IMR-90 (cell line): ENCODE measurements around the gene LRRC26. TPM values are rescaled to one million over a fixed set of nuclear protein-coding genes. Genes with fewer than 3 reads are reported as not detected.

Experiments used
- ATAC-seq: fragments of 200-7000 bp; cut with Tn5 transposase; 2 replicates; pipeline ENCODE4 v1.9.1; 2020; ENCODE audit warnings: low read depth, mild to moderate bottlenecking, moderate library complexity
- BruUV-seq: library from RNA; stranded (reverse); fragments of 400-500 nt; replicated peaks from 2 replicates; lab custom pipeline; 2021; lab: Mats Ljungman, UMichigan
- CTCF ChIA-PET: fragments of 300-600 bp; formaldehyde crosslinking; extraction: SDS; loops from one replicate; lab custom pipeline; 2021; ENCODE audit warnings: antibody characterized with exemption; lab: Yijun Ruan, JAX
- POLR2A ChIA-PET: fragments of 300-600 bp; sonication (Branson Sonifier 250); formaldehyde crosslinking; loops from one replicate; lab custom pipeline; 2022; ENCODE audit warnings: antibody characterized with exemption; ENCODE audit not compliant: unreplicated experiment; lab: Charles Lee
- DNase-seq: peaks from one replicate; pipeline ENCODE4 v3.0.0; 2013
- H2AFZ ChIP-seq: replicated peaks from 2 replicates; pipeline ENCODE3; 2013; ENCODE audit warnings: low read length, mild to moderate bottlenecking; ENCODE audit not compliant: poor library complexity
- H2AK5ac ChIP-seq: 2 replicates; pipeline ENCODE4 v1.6.1; 2013; ENCODE audit warnings: low read depth, low read length, inconsistent platforms
- H2AK9ac ChIP-seq: replicated peaks from 2 replicates; pipeline ENCODE3; 2013; ENCODE audit warnings: mild to moderate bottlenecking, low read depth, low read length, moderate library complexity; ENCODE audit not compliant: poor library complexity
- H2BK120ac ChIP-seq: 2 replicates; pipeline ENCODE4 v1.6.1; 2013; ENCODE audit warnings: low read depth, low read length, inconsistent platforms
- H2BK15ac ChIP-seq: 3 replicates; pipeline ENCODE4 v1.6.1; 2013; ENCODE audit warnings: low read depth, low read length, inconsistent platforms
- H2BK20ac ChIP-seq: 2 replicates; pipeline ENCODE4 v1.6.1; 2013; ENCODE audit warnings: low read depth, mild to moderate bottlenecking, inconsistent platforms, low read length, moderate library complexity
- H2BK5ac ChIP-seq: 2 replicates; pipeline ENCODE4 v1.6.1; 2013; ENCODE audit warnings: mild to moderate bottlenecking, low read depth, low read length, inconsistent platforms; ENCODE audit not compliant: poor library complexity, severe bottlenecking
- H3K14ac ChIP-seq: replicated peaks from 2 replicates; pipeline ENCODE4 v1.6.1; 2013; ENCODE audit warnings: low read depth, low read length, inconsistent platforms
- H3K18ac ChIP-seq: 2 replicates; pipeline ENCODE4 v1.6.1; 2013; ENCODE audit warnings: low read depth, low read length, control low read depth
- H3K23ac ChIP-seq: 2 replicates; pipeline ENCODE4 v1.6.1; 2013; ENCODE audit warnings: low read depth, low read length, inconsistent platforms
- H3K27ac ChIP-seq: 2 replicates; pipeline ENCODE4 v1.5.1; 2013; ENCODE audit warnings: mild to moderate bottlenecking, control low read depth, low read length; ENCODE audit not compliant: insufficient read depth
- H3K27me3 ChIP-seq: 2 replicates; pipeline ENCODE4 v1.6.1; 2013; ENCODE audit warnings: low read length; ENCODE audit not compliant: control insufficient read depth, insufficient read depth
- H3K36me3 ChIP-seq: 2 replicates; pipeline ENCODE4 v1.6.1; 2013; ENCODE audit warnings: low read length, mixed read lengths; ENCODE audit not compliant: control insufficient read depth, insufficient read depth
- H3K4ac ChIP-seq: 2 replicates; pipeline ENCODE4 v1.6.1; 2013; ENCODE audit warnings: low read depth, low read length, inconsistent platforms
- H3K4me1 ChIP-seq: 2 replicates; pipeline ENCODE4 v1.6.1; 2013; ENCODE audit warnings: low read length, mixed read lengths; ENCODE audit not compliant: control insufficient read depth, insufficient read depth
- H3K4me2 ChIP-seq: 2 replicates; pipeline ENCODE4 v1.6.1; 2013; ENCODE audit warnings: low read depth, mild to moderate bottlenecking, control low read depth, low read length, moderate library complexity
- H3K4me3 ChIP-seq: 2 replicates; pipeline ENCODE4 v1.5.1; 2013; ENCODE audit warnings: low read depth, mild to moderate bottlenecking, control low read depth, low read length, moderate library complexity; ENCODE audit not compliant: insufficient read depth
- H3K56ac ChIP-seq: 2 replicates; pipeline ENCODE4 v1.6.1; 2013; ENCODE audit warnings: low read length, inconsistent platforms; ENCODE audit not compliant: insufficient read depth; ENCODE audit errors: extremely low read depth
- H3K79me1 ChIP-seq, 2 experiments: 2 replicates each; pipeline ENCODE4 v1.6.1; 2013; ENCODE audit warnings: low read length in 2 of 2, inconsistent platforms in 1 of 2, low read depth in 1 of 2
- H3K9ac ChIP-seq: 2 replicates; pipeline ENCODE4 v1.6.1; 2013; ENCODE audit warnings: low read depth, low read length, control low read depth
- H3K9me1 ChIP-seq: 2 replicates; pipeline ENCODE4 v1.6.1; 2013; ENCODE audit warnings: low read length, inconsistent platforms; ENCODE audit not compliant: insufficient read depth
- H3K9me3 ChIP-seq: 2 replicates; pipeline ENCODE4 v1.6.1; 2013; ENCODE audit warnings: low read length; ENCODE audit not compliant: control insufficient read depth, insufficient read depth
- H4K20me1 ChIP-seq: 2 replicates; pipeline ENCODE4 v1.6.1; 2013; ENCODE audit warnings: low read length, inconsistent platforms; ENCODE audit not compliant: insufficient read depth
- H4K5ac ChIP-seq: 2 replicates; pipeline ENCODE4 v1.6.1; 2013; ENCODE audit warnings: mild to moderate bottlenecking, low read depth, low read length, control low read depth
- H4K8ac ChIP-seq, 2 experiments: 2 replicates each; pipeline ENCODE4 v1.6.1; 2013; ENCODE audit warnings: low read depth in 2 of 2, low read length in 2 of 2, control low read depth in 1 of 2, inconsistent platforms in 1 of 2
- H4K91ac ChIP-seq: 2 replicates; pipeline ENCODE4 v1.6.1; 2013; ENCODE audit warnings: low read depth, low read length, inconsistent platforms; ENCODE audit not compliant: insufficient read depth
- BHLHE40 ChIP-seq: fragments of 150-350 bp; IDR thresholded peaks from 2 replicates; pipeline ENCODE4 v1.6.1; 2016; ENCODE audit warnings: mild to moderate bottlenecking, low read depth, low read length
- CEBPB ChIP-seq: IDR thresholded peaks from 2 replicates; pipeline ENCODE4 v1.6.1; 2012; ENCODE audit warnings: low read depth, low read length, improper control_type of control experiment
- CHD1 ChIP-seq: IDR thresholded peaks from 2 replicates; pipeline ENCODE4 v1.6.1; 2012; ENCODE audit warnings: low read depth, low read length, improper control_type of control experiment
- FOS ChIP-seq: fragments of 150-350 bp; IDR thresholded peaks from 2 replicates; pipeline ENCODE4 v1.6.1; 2016; ENCODE audit warnings: low read depth, low read length
- MAFK ChIP-seq: IDR thresholded peaks from 2 replicates; pipeline ENCODE4 v1.6.1; 2012; ENCODE audit warnings: low read depth, low read length, improper control_type of control experiment
- MAZ ChIP-seq: IDR thresholded peaks from 2 replicates; pipeline ENCODE4 v1.6.1; 2012; ENCODE audit warnings: low read depth, mild to moderate bottlenecking, low read length, improper control_type of control experiment, moderate library complexity, borderline replicate concordance
- MXI1 ChIP-seq: IDR thresholded peaks from 2 replicates; pipeline ENCODE4 v1.6.1; 2012; ENCODE audit warnings: low read depth, mild to moderate bottlenecking, low read length, moderate library complexity, borderline replicate concordance
- NFE2L2 ChIP-seq: fragments of 150-350 bp; IDR thresholded peaks from 2 replicates; pipeline ENCODE4 v1.6.1; 2016; ENCODE audit warnings: low read depth, mild to moderate bottlenecking, low read length
- POLR2A ChIP-seq: IDR thresholded peaks from 2 replicates; pipeline ENCODE4 v1.6.1; 2012; ENCODE audit warnings: mild to moderate bottlenecking, low read depth, low read length
- RAD21 ChIP-seq: IDR thresholded peaks from 2 replicates; pipeline ENCODE4 v1.6.1; 2012; ENCODE audit warnings: low read length, improper control_type of control experiment
- RCOR1 ChIP-seq: IDR thresholded peaks from 2 replicates; pipeline ENCODE4 v1.6.1; 2012; ENCODE audit warnings: mild to moderate bottlenecking, low read length, improper control_type of control experiment; ENCODE audit not compliant: insufficient replicate concordance
- RFX5 ChIP-seq: IDR thresholded peaks from 2 replicates; pipeline ENCODE4 v1.8.0; 2012; ENCODE audit warnings: low read depth, mild to moderate bottlenecking, low read length, moderate library complexity
- SMC3 ChIP-seq: fragments of 150-350 bp; IDR thresholded peaks from 2 replicates; pipeline ENCODE4 v1.6.1; 2016; ENCODE audit warnings: low read depth, mild to moderate bottlenecking, antibody characterized with exemption, low read length, moderate library complexity
- WGBS, 2 experiments: methylation state at CpG; one replicate each; pipeline versions ENCODE4 v1.1.5 to v1.1.7; 2013; ENCODE audit warnings: missing lambda C conversion rate in 2 of 2; ENCODE audit not compliant: insufficient read length in 1 of 2; ENCODE audit errors: extremely low coverage in 2 of 2; 5-methylcytosine and 5-hydroxymethylcytosine counted together
- dilution Hi-C: fragments of 300-500 bp; cut with HindIII; formaldehyde crosslinking; loops from one replicate; pipeline ENCODE4 v1.14.3; 2018; ENCODE audit warnings: low sequenced_read_pairs; ENCODE audit not compliant: unreplicated experiment
- in situ Hi-C: fragments of 300-500 bp; cut with MboI; formaldehyde crosslinking; loops from 3 replicates; pipeline ENCODE4 v1.14.3; 2019; ENCODE audit warnings: low sequenced_read_pairs, inconsistent platforms, mixed read lengths
- intact Hi-C: fragments of 100-400 bp; cut with micrococcal nuclease; formaldehyde crosslinking; loops from 2 replicates; pipeline ENCODE4 v1.10.0; 2022
- polyA plus RNA-seq, 3 experiments: library from polyadenylated mRNA; depleted of rRNA; stranded (reverse); fragments of >200 nt; gene quantifications; 2 replicates each; pipeline ENCODE4 v1.2.3, GENCODE V29; 2012; ENCODE audit warnings: low replicate concordance in 1 of 3
- total RNA-seq: library from RNA; depleted of rRNA; stranded (reverse); fragments of >200 nt; gene quantifications from 2 replicates; pipeline ENCODE4 v1.2.3, GENCODE V29; 2012
- TF ChIP-seq, protein P1 (sequence below): fragments of 150-350 bp; IDR thresholded peaks from 2 replicates; pipeline ENCODE4 v1.6.1; 2017; ENCODE audit warnings: mild to moderate bottlenecking, antibody characterized with exemption, low read length, low read depth
- TF ChIP-seq, protein P2 (sequence below): fragments of 150-350 bp; IDR thresholded peaks from 2 replicates; pipeline ENCODE4 v1.6.1; 2016; ENCODE audit warnings: low read depth, mild to moderate bottlenecking, low read length, moderate library complexity, borderline replicate concordance
- TF ChIP-seq, protein P3 (sequence below): conservative IDR thresholded peaks from 2 replicates; pipeline ENCODE4 v1.5.1; 2012; ENCODE audit warnings: mild to moderate bottlenecking, low read depth, low read length, improper control_type of control experiment

Gene LRRC26
- total and polyA plus RNA-seq, 2 of the 4 experiments (the other 2 are of a cell fraction), result not detected

DNA sequence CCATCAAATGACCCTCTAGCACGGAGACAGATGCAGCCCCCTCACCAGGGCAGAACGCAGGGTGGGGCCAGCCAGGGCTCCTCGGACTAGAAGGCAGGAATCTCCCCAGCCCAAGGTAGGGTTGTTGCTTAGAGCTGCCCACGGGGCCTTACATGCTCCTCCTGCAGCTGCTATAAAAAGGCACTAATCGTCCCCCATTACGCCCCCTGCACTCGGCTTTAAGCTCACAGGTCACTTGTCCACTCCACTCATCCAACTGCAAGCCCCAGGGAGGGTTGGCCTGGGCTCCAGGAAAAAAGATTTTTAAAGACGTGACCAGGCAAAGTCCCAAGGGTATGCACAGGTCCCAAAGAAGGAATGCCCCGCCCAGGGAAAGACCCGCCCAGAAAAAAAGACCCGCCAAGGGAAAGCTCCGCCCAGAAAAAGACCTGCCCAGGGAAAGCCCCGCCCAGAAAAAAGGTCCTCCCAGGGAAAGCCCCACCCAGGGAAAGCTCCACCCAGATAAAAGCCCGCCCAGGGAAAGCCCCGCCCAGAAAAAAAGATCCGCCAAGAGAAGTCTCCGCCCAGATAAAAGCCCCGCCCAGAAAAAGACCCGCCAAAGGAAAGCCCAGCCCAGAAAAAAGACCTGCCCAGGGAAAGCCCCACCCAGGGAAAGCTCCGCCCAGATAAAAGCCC lies 19.8 kb downstream of the LRRC26 start:
- Histone ChIP-seq H3K4me3 (no peak overlapping the region), H2AK9ac (no peak overlapping the region), H3K18ac (no peak overlapping the region), H4K5ac (no peak overlapping the region), H3K79me1 (no peaks in the 10 kb centered on the region), H2BK20ac (no peak overlapping the region), H3K14ac (no peak overlapping the region), H3K27ac (no peak overlapping the region), H2BK15ac (no peak overlapping the region), H2BK5ac (no peak overlapping the region), H3K27me3 (peaks cover 8% of the 10 kb centered on the region), H2AFZ (no peak overlapping the region), H3K36me3 (no peaks in the 10 kb centered on the region), H4K91ac (no peak overlapping the region), H4K20me1 (no peaks in the 10 kb centered on the region), H3K9ac (no peak overlapping the region), H2AK5ac (no peak overlapping the region), H3K4me1 (no peaks in the 10 kb centered on the region), H3K4me2 (no peak overlapping the region), H3K9me3 (no peaks in the 10 kb centered on the region), H3K9me1 (peaks cover 12% of the 10 kb centered on the region), H3K4ac (no peak overlapping the region), H3K56ac (no peak overlapping the region), H4K8ac (no peak overlapping the region), H2BK120ac (no peak overlapping the region), H3K23ac (no peak overlapping the region)
- 65% methylated on average over 7 of the region's 20 CpGs; no CpG with 5 or more reads in 1 of the 2 experiments for WGBS, 2 experiments
- ChIA-PET POLR2A (no interaction called here), CTCF (no interaction called here)
- no TSS peak for BruUV-seq
- ATAC-seq (no peak), DNase-seq (no peak)
- intact Hi-C loops (no loop called here), dilution Hi-C loops (no loop called here), in situ Hi-C loops (no loop called here)
- TF ChIP-seq, protein P1, sequence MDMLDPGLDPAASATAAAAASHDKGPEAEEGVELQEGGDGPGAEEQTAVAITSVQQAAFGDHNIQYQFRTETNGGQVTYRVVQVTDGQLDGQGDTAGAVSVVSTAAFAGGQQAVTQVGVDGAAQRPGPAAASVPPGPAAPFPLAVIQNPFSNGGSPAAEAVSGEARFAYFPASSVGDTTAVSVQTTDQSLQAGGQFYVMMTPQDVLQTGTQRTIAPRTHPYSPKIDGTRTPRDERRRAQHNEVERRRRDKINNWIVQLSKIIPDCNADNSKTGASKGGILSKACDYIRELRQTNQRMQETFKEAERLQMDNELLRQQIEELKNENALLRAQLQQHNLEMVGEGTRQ, result no peak
- TF ChIP-seq CHD1, result no peak
- TF ChIP-seq, protein P2, sequence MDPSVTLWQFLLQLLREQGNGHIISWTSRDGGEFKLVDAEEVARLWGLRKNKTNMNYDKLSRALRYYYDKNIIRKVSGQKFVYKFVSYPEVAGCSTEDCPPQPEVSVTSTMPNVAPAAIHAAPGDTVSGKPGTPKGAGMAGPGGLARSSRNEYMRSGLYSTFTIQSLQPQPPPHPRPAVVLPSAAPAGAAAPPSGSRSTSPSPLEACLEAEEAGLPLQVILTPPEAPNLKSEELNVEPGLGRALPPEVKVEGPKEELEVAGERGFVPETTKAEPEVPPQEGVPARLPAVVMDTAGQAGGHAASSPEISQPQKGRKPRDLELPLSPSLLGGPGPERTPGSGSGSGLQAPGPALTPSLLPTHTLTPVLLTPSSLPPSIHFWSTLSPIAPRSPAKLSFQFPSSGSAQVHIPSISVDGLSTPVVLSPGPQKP, result no peak
- no peak for TF ChIP-seq SMC3
- TF ChIP-seq, protein P3, sequence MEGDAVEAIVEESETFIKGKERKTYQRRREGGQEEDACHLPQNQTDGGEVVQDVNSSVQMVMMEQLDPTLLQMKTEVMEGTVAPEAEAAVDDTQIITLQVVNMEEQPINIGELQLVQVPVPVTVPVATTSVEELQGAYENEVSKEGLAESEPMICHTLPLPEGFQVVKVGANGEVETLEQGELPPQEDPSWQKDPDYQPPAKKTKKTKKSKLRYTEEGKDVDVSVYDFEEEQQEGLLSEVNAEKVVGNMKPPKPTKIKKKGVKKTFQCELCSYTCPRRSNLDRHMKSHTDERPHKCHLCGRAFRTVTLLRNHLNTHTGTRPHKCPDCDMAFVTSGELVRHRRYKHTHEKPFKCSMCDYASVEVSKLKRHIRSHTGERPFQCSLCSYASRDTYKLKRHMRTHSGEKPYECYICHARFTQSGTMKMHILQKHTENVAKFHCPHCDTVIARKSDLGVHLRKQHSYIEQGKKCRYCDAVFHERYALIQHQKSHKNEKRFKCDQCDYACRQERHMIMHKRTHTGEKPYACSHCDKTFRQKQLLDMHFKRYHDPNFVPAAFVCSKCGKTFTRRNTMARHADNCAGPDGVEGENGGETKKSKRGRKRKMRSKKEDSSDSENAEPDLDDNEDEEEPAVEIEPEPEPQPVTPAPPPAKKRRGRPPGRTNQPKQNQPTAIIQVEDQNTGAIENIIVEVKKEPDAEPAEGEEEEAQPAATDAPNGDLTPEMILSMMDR, result no peak
- no peak for TF ChIP-seq BHLHE40
- no peak for TF ChIP-seq NFE2L2
- TF ChIP-seq RFX5, result no peak
- no peak for TF ChIP-seq CEBPB
- TF ChIP-seq FOS, result no peak
- TF ChIP-seq RCOR1, result no peak
- TF ChIP-seq MXI1, result no peak
- TF ChIP-seq MAZ, result no peak
- TF ChIP-seq RAD21, result no peak
- no peak for TF ChIP-seq MAFK
- no peak for TF ChIP-seq POLR2A
